GM18951 (cell line): ENCODE measurements around the gene PTGFR.

Source experiments
- POLR2A ChIP-seq: IDR thresholded peaks from 4 replicates; pipeline ENCODE4 v1.6.1; 2011; ENCODE audit warnings: mild to moderate bottlenecking; ENCODE audit not compliant: insufficient read length, insufficient read depth; ENCODE audit errors: extremely low read depth
- in situ Hi-C: fragments of 300-500 bp; cut with MboI; formaldehyde crosslinking; loops from one replicate; pipeline ENCODE4 v1.12.0; 2022; ENCODE audit warnings: low sequenced_read_pairs, mixed read lengths, inconsistent platforms; ENCODE audit not compliant: unreplicated experiment

PTGFR gene

DNA sequence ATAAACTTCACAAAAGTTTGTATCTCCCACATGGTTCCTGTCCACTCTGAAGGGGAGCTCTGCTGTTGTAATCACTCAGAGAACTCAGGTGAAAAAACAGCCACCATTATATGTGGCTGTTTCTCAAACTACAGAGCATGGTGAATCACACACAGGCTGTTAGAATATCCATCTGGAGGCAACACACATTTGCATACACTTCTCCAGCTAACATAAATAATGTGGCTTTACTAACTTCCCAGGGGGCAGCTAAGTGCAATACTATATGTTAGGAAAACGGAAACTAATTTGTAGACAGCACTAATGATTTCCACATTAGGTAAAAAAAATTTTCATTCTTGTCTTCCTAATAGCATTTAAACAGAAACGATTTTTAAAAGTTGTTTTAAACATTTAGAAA, 49.3 kb downstream of the PTGFR start:
- no peak for TF ChIP-seq POLR2A
- in situ Hi-C loops, result no loop called here

GRCh38 chr1:78541479-78541878, 50.7 kb downstream of the PTGFR start:
- in situ Hi-C loops, result no loop called here

DNA sequence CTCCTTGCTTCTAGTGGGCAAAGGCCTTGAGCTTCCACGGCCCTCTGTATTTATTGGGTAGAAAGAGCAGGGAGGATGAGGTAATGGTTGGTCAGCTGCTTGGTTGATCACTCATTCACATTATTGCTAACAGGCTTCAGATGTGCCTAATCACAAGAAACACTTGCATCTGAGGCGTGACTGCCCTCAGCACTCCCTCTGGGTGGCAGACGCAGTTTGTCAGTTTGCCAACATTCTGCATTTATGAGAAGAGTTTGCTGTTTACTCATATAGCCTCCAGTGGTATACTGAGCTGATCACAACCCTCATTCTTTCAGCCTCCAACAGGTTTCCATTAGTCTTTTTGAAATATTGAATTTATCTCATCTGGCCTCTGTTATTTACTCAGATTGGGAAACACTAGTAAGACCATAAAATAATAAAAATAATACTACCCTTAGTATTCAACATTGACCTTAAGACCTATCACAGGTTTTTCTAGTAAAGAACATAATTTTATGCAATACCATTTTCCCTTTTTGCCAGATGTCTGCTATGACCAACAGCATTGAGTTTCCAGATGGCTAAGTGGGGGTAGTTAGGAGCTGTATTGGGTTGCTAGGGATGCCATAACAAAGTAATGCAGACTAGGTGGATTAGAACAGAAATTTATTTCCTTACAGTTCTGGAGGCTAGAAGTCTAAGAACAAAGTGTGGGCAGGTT, 53.3 kb downstream of the PTGFR start:
- in situ Hi-C loops, result no loop called here
- TF ChIP-seq POLR2A, result no peak

More at GRCh38 chr1:78541479-78541878, 50.7 kb downstream of the PTGFR start:
- TF ChIP-seq POLR2A, result no peak

DNA sequence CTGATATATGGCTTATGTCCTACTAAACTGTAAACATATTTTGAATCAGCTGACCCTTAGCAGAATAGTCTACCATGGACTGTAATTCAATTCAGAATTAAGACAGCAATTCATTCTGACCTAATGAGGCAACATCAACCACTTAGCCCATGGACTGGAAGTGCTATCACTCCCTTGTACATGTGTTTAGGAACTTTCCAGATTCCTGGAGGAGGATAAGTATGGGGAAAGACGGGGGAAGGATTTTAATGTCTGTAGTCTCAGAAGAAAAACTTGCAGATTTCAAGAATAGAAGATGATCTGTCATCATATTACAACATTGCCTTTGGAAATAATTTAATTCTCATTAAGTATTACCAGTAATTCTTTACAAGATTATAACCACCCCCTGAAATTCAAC, 56.3 kb downstream of the PTGFR start:
- no peak for TF ChIP-seq POLR2A
- in situ Hi-C loops, result no loop called here

DNA sequence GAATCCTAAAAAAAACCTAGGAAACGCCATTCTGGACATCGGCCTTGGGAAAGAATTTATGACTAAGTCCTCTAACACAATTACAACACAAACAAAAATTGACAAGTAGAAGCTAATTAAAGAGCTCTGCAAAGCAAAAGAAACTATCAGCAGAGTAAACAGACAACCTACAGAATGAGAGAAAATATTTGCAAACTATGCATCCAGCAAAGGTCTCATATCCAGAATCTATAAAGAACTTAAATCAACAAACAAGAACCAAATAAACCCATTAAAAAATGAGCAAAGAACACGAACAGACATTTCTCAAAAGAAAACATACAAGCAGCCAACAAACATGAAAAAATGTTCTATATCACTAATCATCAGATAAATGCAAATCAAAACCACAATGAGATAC, 58.6 kb downstream of the PTGFR start:
- TF ChIP-seq POLR2A, result no peak

GRCh38 chr1:78549891-78550290, 59.1 kb downstream of the PTGFR start:
- in situ Hi-C loops, result no loop called here
- TF ChIP-seq POLR2A, result no peak

More for the DNA sequence above, 58.6 kb downstream of the PTGFR start:
- in situ Hi-C loops, result no loop called here

GRCh38 chr1:78553859-78554258, 63.1 kb downstream of the PTGFR start:
- no peak for TF ChIP-seq POLR2A
- in situ Hi-C loops, result no loop called here

- no peak for TF ChIP-seq POLR2A
- in situ Hi-C loops, result no loop called here
These were observed 64.1 kb downstream of the PTGFR start for GRCh38 chr1:78554840-78555239.

DNA sequence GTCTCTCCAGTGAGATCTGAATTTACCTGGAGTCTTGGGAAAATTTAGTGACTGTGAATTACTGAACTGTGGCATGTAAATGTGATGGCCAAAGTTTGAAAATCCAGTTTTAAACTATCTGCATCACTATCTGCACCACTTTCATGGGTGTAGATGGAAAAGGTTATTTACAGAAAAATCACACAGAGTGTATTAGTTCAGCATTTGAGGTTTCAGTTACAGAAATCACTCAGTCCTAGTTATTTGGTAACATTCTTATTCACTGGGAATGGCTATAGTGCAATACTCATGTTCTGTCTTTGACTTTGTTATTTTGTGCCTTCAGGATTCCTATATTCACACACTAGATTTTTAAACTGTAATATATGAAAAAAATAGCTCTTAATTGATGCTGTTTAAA, 68.9 kb downstream of the PTGFR start:
- in situ Hi-C loops, result no loop called here
- no peak for TF ChIP-seq POLR2A

DNA sequence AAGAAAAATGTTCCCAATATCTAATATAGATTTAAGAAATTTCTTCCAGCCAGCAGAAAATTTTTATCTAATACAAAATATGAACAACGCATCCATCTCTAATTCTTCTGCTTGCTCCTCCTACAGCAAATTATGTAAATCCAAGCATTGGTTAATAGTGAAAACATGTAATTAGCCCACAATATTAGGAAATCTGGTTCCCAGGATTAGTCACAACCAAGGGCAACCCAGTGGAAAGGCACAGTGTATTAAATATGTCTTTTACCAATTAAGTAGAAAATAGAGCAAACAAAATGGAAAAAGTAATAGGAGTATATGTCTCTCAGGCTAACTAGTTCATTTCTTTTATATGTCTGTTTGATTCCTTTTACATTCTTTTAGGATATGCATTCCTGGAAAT, 70.0 kb downstream of the PTGFR start:
- TF ChIP-seq POLR2A, result no peak
- in situ Hi-C loops, result no loop called here

- TF ChIP-seq POLR2A, result no peak
- in situ Hi-C loops, result no loop called here
These were observed 71.1 kb downstream of the PTGFR start for GRCh38 chr1:78561856-78562255.

GRCh38 chr1:78565393-78565792, 74.6 kb downstream of the PTGFR start:
- TF ChIP-seq POLR2A, result no peak
- in situ Hi-C loops, result no loop called here

DNA sequence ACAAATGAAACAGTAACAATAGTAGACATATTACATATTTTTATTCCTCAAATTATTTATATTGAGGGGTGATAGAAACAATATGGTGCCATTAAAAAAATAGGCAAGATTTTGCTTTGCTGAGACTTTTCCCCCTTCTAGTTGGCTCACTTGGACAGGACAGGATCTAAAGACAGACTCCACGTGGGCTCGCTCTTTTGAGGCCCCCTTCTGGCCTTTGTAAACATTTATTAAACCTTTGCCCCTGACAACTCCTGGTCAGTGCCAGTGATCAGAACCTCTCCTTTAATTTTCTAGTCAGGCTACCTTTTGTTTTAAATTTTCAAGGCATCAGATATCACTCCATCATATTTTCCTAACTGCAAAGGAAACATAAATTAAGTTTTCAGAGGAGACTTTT, 79.8 kb downstream of the PTGFR start:
- in situ Hi-C loops, result no loop called here
- no peak for TF ChIP-seq POLR2A

DNA sequence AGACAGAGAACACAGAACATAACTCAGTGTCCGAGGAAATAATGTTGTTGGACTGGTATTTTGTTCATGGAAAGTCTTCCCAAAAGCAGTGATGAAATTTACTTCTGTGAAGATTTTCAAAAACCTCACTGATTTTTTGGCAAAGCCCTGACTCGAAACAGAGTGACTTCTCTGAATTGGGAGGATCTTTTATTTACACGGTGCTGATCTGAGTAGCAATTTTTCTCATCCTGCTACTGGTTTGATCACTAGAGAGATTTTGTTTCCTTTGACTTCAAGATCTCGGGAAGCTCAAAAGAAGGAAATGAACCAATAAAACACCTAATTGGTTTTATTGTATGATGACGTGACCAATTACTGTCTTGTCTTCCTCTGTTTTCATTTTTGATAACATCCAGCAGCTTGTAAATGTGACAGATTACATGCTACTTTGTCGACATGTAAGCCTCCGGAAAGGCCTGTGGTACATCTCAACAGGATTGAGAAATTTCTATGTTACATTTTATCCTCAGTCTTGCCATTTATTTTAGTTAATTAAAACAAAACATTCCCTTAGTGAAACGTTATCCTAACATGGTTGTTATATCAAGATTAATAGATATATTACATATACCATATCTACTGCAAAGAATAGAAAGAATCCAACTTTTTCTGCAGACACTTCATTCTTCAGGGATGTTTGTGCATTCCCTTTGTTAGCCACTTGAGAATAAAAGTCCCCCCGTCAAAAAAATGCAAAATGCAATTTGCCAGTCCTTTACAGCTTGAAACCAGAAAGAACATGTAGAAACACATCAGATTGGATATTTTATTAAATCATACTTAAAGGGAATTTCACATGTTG, 86.7 kb downstream of the PTGFR start:
- in situ Hi-C loops, result no loop called here
- no peak for TF ChIP-seq POLR2A
